ENCODE results near the gene IGF2BP2.
"Not testable (repeated sequence)": the region's sequence is repeated elsewhere in the genome, so short reads cannot be mapped to it uniquely, and the experiment has no call there.

The IGF2BP2 gene

DNA sequence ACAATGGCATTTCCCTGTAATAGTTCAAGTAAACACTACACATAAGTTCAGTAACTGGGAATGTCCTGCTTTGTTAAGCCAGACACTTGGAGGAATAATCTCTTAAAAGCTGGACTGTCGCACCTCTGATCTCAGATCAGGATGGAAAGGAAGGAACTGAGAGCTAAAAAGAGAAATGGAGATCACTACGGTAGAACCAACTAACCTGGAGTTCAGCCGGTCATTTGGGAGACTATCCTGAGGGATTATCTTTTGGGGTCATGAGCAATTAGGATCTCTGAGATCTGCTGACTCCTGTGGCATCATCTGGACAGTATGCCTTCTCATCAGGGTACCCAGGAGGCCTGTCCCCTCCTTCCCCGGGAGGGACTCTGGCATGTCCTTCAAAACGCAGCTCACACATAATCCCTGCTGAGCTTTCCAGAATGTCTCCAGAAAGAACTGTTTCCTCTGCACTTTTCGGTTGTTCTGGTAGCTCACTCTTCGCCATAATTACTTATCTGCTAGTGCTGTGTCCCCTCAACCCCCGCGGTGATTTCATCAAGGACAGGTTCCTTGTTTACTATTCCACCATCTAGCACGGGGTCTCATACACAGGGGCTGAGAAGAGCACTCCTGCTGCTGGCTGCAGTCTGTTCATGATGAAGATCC lies 123.1 kb downstream of the IGF2BP2 start:
- no peak for TF ChIP-seq CTCF (IDR thresholded peaks at IDR 0.05)
- peaks cover 37% of the 10 kb centered on the region for H3K4me1 Mint-ChIP-seq

GRCh38 chr3:185699927-185700326 lies 124.9 kb downstream of the IGF2BP2 start:
- Mint-ChIP-seq H3K4me3 (no peak overlapping the region), H3K36me3 (ENCODE audit: low read depth) (peaks cover 7% of the 10 kb centered on the region), H3K27ac (no peak overlapping the region), H3K9me3 (no peaks in the 10 kb centered on the region), H3K27me3 (ENCODE audit: low read depth, poor library complexity) (no peaks in the 10 kb centered on the region), H3K4me1 (peaks cover 46% of the 10 kb centered on the region)
- no peak for DNase-seq
- TF ChIP-seq CTCF (IDR thresholded peaks at IDR 0.05): no peak

More for the DNA sequence above, 123.1 kb downstream of the IGF2BP2 start:
- Mint-ChIP-seq H3K27ac (peak overlapping the region; percentile 93), H3K36me3 (ENCODE audit: low read depth) (peaks cover 18% of the 10 kb centered on the region), H3K9me3 (no peaks in the 10 kb centered on the region), H3K4me3 (no peak overlapping the region), H3K27me3 (ENCODE audit: low read depth, poor library complexity) (no peaks in the 10 kb centered on the region)
- no peak for DNase-seq

- not testable (repeated sequence) for H3K9me3 Mint-ChIP-seq; H3K27ac Mint-ChIP-seq; H3K4me3 Mint-ChIP-seq; DNase-seq; H3K27me3 Mint-ChIP-seq (ENCODE audit: low read depth, poor library complexity)
- H3K4me1 Mint-ChIP-seq: peaks cover 19% of the 10 kb centered on the region
- peaks cover 15% of the 10 kb centered on the region for H3K36me3 Mint-ChIP-seq (ENCODE audit: low read depth)
Measured at GRCh38 chr3:185697228-185697627, 127.6 kb downstream of the IGF2BP2 start.

DNA sequence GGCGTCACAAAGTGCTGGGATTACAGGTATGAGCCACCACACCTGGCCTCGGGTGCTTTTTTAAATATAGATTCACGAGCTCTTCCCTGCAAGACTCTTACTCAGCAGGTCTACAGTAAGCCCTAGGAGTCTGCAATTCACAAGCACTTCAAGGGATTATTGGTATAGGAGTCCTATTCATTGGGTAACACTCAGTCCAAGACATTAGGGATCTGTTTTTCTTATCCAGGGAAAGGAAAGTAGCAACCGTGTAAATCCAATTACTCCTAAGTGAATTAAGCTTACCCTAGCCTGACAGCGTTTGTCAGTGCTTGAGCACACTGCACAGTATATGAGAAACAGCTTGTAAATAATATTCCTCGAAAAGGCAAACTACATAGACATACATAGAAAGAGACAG lies 128.8 kb downstream of the IGF2BP2 start:
- Mint-ChIP-seq H3K4me3 (no peak overlapping the region), H3K4me1 (peaks cover 10% of the 10 kb centered on the region), H3K27ac (peak overlapping the region; percentile 74), H3K27me3 (ENCODE audit: low read depth, poor library complexity) (peaks cover 2% of the 10 kb centered on the region), H3K9me3 (no peaks in the 10 kb centered on the region), H3K36me3 (ENCODE audit: low read depth) (peaks cover 20% of the 10 kb centered on the region)
- no peak for TF ChIP-seq CTCF (IDR thresholded peaks at IDR 0.05)
- no peak for DNase-seq

DNA sequence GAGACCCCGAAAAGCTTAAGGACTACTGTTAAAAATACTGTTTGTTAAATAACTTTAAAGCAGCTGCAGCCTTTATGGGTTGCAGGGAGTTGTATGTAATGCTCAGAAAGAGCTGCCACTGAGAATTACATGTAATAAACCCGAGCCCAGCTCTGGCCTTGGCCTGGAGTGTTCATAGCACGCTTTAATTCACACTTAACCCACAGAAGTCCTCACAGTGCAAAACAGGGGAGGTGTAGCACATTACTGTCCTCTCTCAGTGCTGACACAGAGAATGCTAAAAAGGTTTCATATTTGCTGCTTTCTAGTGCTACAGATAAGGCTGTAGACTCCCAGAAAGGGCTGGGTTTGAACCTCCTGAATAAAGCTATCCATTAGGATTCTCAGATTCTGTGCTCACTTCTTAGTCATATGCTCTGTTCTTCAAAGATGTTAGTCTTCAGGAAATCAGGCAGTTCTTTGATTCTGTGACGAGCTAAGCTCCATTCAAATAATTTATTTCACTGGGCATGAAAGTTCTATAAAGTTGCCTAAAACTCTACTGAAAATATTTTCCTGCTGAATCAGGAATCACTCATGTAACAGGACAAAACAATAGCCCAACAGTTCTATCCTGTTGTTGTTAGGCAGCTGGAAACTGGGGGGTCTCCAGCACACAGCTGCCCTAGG lies 130.7 kb downstream of the IGF2BP2 start:
- Mint-ChIP-seq H3K27ac (no peak overlapping the region), H3K27me3 (ENCODE audit: low read depth, poor library complexity) (peaks cover 5% of the 10 kb centered on the region), H3K4me1 (peaks cover 10% of the 10 kb centered on the region), H3K9me3 (no peaks in the 10 kb centered on the region), H3K36me3 (ENCODE audit: low read depth) (peaks cover 26% of the 10 kb centered on the region), H3K4me3 (no peak overlapping the region)
- no peak for TF ChIP-seq CTCF (IDR thresholded peaks at IDR 0.05)
- no peak for DNase-seq

DNA sequence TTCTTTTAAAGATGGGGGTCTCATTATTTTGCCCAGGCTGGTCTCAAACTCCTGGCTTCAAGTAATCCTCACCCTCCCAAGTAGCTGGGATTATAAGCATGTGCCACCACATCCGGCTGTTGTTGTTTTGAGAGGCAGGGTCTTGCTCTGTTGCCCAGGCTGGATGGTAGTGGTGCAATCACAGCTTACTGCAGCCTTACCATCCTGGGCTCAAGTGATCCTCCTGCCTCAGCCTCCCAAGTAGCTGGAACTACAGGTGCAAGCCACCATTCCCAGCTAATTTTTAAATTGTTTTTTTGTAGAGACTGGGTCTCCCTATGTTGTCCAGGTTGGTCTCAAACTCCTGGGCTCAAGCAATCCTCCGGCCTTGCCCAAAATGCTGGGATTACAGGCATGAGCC lies 133.2 kb downstream of the IGF2BP2 start:
- Mint-ChIP-seq H3K27me3 (ENCODE audit: low read depth, poor library complexity) (peaks cover 5% of the 10 kb centered on the region), H3K4me1 (peaks cover 9% of the 10 kb centered on the region), H3K36me3 (ENCODE audit: low read depth) (peaks cover 46% of the 10 kb centered on the region), H3K4me3 (no peak overlapping the region), H3K9me3 (no peaks in the 10 kb centered on the region), H3K27ac (no peak overlapping the region)
- no peak for DNase-seq
- no peak for TF ChIP-seq CTCF (IDR thresholded peaks at IDR 0.05)

All from nephron progenitor cell (in vitro differentiated cells).